HepG2 (cell line): Measurements from ENCODE around the gene EDEM1. TPM values are rescaled to one million over a fixed set of nuclear protein-coding genes. Genes with fewer than 3 reads are reported as not detected.

Source experiments
- ATAC-seq: fragments of 200-7000 bp; cut with Tn5 transposase; 3 replicates; pipeline ENCODE4 v1.9.1; 2020; ENCODE audit warnings: mild to moderate bottlenecking, moderate library complexity
- BruUV-seq: library from RNA; stranded (reverse); fragments of 400-500 nt; replicated peaks from 2 replicates; lab custom pipeline; 2021; lab: Mats Ljungman, UMichigan
- CTCF ChIA-PET: fragments of 300-600 bp; formaldehyde crosslinking; extraction: SDS; loops from one replicate; lab custom pipeline; 2021; ENCODE audit warnings: low total read pairs, inconsistent platforms, low intra/inter-chr PET ratio; lab: Yijun Ruan, JAX
- POLR2A ChIA-PET: fragments of 350-600 bp; sonication (Branson Sonifier 250); formaldehyde crosslinking; loops from one replicate; lab custom pipeline; 2020; ENCODE audit warnings: antibody characterized with exemption, inconsistent platforms; lab: Yijun Ruan, JAX
- DNase-seq: peaks from one replicate; pipeline ENCODE4 v3.0.0-alpha.2; 2015; ENCODE audit warnings: low spot score
- FAIRE-seq: peaks from 3 replicates; lab custom pipeline; 2011; peaks lifted over from hg19 to GRCh38; lab: Jason Lieb, UNC
- H2AFZ ChIP-seq: one replicate; pipeline ENCODE4 v1.6.1; 2011; ENCODE audit warnings: low read length, inconsistent platforms
- H3K27ac ChIP-seq: fragments of 300-600 bp; 3 replicates; pipeline ENCODE4 v1.8.0; 2011; ENCODE audit warnings: mixed run types, mild to moderate bottlenecking, mixed read lengths, low read length, inconsistent platforms; ENCODE audit not compliant: insufficient read depth; ENCODE audit errors: extremely low read length
- H3K27me3 ChIP-seq, 2 experiments: fragments of 200-600 bp in 1 of 2; 2 replicates in 1 of 2; 3 replicates in 1 of 2; pipeline versions ENCODE4 v1.6.0 to v1.8.0; 2011; ENCODE audit warnings: low read length in 2 of 2, mild to moderate bottlenecking in 2 of 2, moderate library complexity in 2 of 2, inconsistent platforms in 1 of 2; ENCODE audit not compliant: insufficient read depth in 2 of 2, control insufficient read depth in 1 of 2
- H3K36me3 ChIP-seq, 2 experiments: fragments of 200-600 bp in 1 of 2; replicated peaks in 1 of 2; 2 replicates in 1 of 2; 3 replicates in 1 of 2; pipeline versions ENCODE4 v1.5.1 to v1.8.0; 2011; ENCODE audit warnings: low read length in 2 of 2, inconsistent platforms in 1 of 2; ENCODE audit not compliant: insufficient read depth in 2 of 2, control insufficient read depth in 1 of 2
- H3K4me1 ChIP-seq: 2 replicates; pipeline ENCODE4 v1.5.1; 2012; ENCODE audit warnings: low read length, inconsistent platforms; ENCODE audit not compliant: insufficient read depth
- H3K4me2 ChIP-seq: 2 replicates; pipeline ENCODE4 v1.6.0; 2011; ENCODE audit warnings: low read depth, low read length, inconsistent platforms
- H3K4me3 ChIP-seq, 3 experiments: fragments of 200-600 bp in 1 of 3; sonication (generic), shearing (Covaris generic) in 1 of 3; replicated peaks in 1 of 3; 2 replicates each; pipeline ENCODE4 v1.5.1; 2011 to 2016; ENCODE audit warnings: low read length in 3 of 3, inconsistent platforms in 2 of 3, low read depth in 2 of 3, mild to moderate bottlenecking in 2 of 3, control low read depth in 1 of 3, mixed read lengths in 1 of 3; ENCODE audit not compliant: insufficient read depth in 1 of 3
- H3K79me2 ChIP-seq: one replicate; pipeline ENCODE4 v1.6.1; 2011; ENCODE audit warnings: low read length, inconsistent platforms; ENCODE audit not compliant: insufficient read depth
- H3K9ac ChIP-seq: 2 replicates; pipeline ENCODE4 v1.6.0; 2011; ENCODE audit warnings: mild to moderate bottlenecking, low read depth, low read length, inconsistent platforms; ENCODE audit not compliant: insufficient read depth
- H3K9me3 ChIP-seq: 2 replicates; pipeline ENCODE4 v1.5.1; 2012; ENCODE audit warnings: mild to moderate bottlenecking, low read length
- H4K20me1 ChIP-seq: 2 replicates; pipeline ENCODE4 v1.6.0; 2011; ENCODE audit warnings: inconsistent platforms, mild to moderate bottlenecking, low read length, moderate library complexity; ENCODE audit not compliant: insufficient read depth
- PAWR ChIP-seq: sonication (generic); formaldehyde crosslinking; IDR thresholded peaks from 2 replicates; pipeline ENCODE4 v1.4.0; 2020; ENCODE audit warnings: missing genetic modification reagents, mild to moderate bottlenecking, borderline replicate concordance
- RBAK ChIP-seq: sonication (generic); formaldehyde crosslinking; IDR thresholded peaks from 2 replicates; pipeline ENCODE4 v1.5.1; 2020; ENCODE audit warnings: mild to moderate bottlenecking, missing genetic modification reagents
- SNAI1 ChIP-seq: sonication (generic); formaldehyde crosslinking; IDR thresholded peaks from 2 replicates; pipeline ENCODE4 v1.5.0; 2020; ENCODE audit warnings: mild to moderate bottlenecking, missing genetic modification reagents, borderline replicate concordance
- TAF15 ChIP-seq: fragments of 200-400 bp; formaldehyde crosslinking; IDR thresholded peaks from one replicate; pipeline ENCODE4 v1.6.1; 2018; ENCODE audit warnings: mild to moderate bottlenecking, low read depth, low read length; ENCODE audit not compliant: poor library complexity, severe bottlenecking
- WGBS: methylation state at CpG from one replicate; pipeline ENCODE4 v1.1.6; 2017; ENCODE audit warnings: low lambda C conversion rate; 5-methylcytosine and 5-hydroxymethylcytosine counted together
- in situ Hi-C: cut with HindIII; loops from 2 replicates; pipeline ENCODE4 v1.10.0; 2017; ENCODE audit warnings: low pct_unique_long_range_greater_than_20kb; ENCODE audit not compliant: extremely low pct_ligation_motif_present
- intact Hi-C: fragments of 100-400 bp; cut with micrococcal nuclease; formaldehyde crosslinking; loops from one replicate; pipeline ENCODE4 v1.10.0; 2022; ENCODE audit not compliant: unreplicated experiment
- polyA plus RNA-seq, 8 experiments: library from polyadenylated mRNA; depleted of rRNA in 3 of 8; stranded (reverse) in 7 of 8; unstranded in 1 of 8; fragments of >200 nt; fragmentation: Illumina TruSeq in 4 of 8; extraction: Trizol in 4 of 8; gene quantifications; 2 replicates each; pipeline versions ENCODE4 v1.2.1 to v1.2.3, GENCODE V29; 2011 to 2016; ENCODE audit warnings: low read depth in 4 of 8, missing spikeins in 1 of 8, mixed read lengths in 1 of 8; ENCODE audit not compliant: insufficient read depth in 1 of 8
- total RNA-seq, 5 experiments: library from RNA; depleted of rRNA; stranded (reverse); fragments of >200 nt; fragmentation: Illumina TruSeq; extraction: Trizol; gene quantifications; 2 replicates each; pipeline ENCODE4 v1.2.3, GENCODE V29; 2016; ENCODE audit warnings: low read depth in 1 of 5
- TF ChIP-seq, protein P1 (sequence below): sonication (generic); formaldehyde crosslinking; IDR thresholded peaks from 2 replicates; pipeline ENCODE4 v1.9.0; 2021; ENCODE audit warnings: mild to moderate bottlenecking, missing genetic modification reagents

The EDEM1 gene
- total and polyA plus RNA-seq, 2 of the 13 experiments (the other 11 are each of a cell fraction or from before 2014, with no cell fraction given) = 13.8 to 25.8 TPM

DNA sequence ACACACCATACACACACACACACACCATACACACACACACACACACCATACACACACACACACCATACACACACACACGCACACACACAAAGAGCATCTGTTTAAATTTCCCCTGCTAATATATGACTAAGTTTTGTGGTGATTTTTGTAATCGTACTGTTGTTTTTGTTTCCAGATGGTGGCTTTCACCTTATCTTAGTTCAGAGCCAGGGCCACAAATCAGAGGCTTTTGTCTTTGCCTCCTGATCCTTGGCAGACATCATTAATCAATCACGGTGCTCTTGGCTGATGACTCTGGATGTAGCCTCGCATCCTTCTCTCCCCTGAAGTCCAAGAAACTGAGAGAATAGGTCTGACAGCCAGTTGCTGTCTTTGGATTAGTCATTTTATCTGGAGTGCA is 52.1 kb downstream of the EDEM1 start:
- Histone ChIP-seq H3K27ac (no peak overlapping the region), H3K27me3 (no peaks in the 10 kb centered on the region), H3K36me3 (no peaks in the 10 kb centered on the region), H3K4me3 (no peak overlapping the region), H3K4me1 (no peaks in the 10 kb centered on the region), H3K79me2 (no peaks in the 10 kb centered on the region), H2AFZ (no peak overlapping the region), H3K9ac (no peak overlapping the region), H3K4me2 (no peak overlapping the region), H4K20me1 (no peaks in the 10 kb centered on the region), H3K9me3 (peaks cover 6% of the 10 kb centered on the region)
- FAIRE-seq (no peak), ATAC-seq (no peak), DNase-seq (no peak)
- BruUV-seq = no TSS peak
- ChIA-PET CTCF (no interaction called here), POLR2A (no interaction called here)
- in situ Hi-C loops = no loop called here
- no peak for TF ChIP-seq SNAI1
- no peak for TF ChIP-seq RBAK (CRISPR knock-in tag)
- TF ChIP-seq PAWR = no peak
- TF ChIP-seq, protein P1, sequence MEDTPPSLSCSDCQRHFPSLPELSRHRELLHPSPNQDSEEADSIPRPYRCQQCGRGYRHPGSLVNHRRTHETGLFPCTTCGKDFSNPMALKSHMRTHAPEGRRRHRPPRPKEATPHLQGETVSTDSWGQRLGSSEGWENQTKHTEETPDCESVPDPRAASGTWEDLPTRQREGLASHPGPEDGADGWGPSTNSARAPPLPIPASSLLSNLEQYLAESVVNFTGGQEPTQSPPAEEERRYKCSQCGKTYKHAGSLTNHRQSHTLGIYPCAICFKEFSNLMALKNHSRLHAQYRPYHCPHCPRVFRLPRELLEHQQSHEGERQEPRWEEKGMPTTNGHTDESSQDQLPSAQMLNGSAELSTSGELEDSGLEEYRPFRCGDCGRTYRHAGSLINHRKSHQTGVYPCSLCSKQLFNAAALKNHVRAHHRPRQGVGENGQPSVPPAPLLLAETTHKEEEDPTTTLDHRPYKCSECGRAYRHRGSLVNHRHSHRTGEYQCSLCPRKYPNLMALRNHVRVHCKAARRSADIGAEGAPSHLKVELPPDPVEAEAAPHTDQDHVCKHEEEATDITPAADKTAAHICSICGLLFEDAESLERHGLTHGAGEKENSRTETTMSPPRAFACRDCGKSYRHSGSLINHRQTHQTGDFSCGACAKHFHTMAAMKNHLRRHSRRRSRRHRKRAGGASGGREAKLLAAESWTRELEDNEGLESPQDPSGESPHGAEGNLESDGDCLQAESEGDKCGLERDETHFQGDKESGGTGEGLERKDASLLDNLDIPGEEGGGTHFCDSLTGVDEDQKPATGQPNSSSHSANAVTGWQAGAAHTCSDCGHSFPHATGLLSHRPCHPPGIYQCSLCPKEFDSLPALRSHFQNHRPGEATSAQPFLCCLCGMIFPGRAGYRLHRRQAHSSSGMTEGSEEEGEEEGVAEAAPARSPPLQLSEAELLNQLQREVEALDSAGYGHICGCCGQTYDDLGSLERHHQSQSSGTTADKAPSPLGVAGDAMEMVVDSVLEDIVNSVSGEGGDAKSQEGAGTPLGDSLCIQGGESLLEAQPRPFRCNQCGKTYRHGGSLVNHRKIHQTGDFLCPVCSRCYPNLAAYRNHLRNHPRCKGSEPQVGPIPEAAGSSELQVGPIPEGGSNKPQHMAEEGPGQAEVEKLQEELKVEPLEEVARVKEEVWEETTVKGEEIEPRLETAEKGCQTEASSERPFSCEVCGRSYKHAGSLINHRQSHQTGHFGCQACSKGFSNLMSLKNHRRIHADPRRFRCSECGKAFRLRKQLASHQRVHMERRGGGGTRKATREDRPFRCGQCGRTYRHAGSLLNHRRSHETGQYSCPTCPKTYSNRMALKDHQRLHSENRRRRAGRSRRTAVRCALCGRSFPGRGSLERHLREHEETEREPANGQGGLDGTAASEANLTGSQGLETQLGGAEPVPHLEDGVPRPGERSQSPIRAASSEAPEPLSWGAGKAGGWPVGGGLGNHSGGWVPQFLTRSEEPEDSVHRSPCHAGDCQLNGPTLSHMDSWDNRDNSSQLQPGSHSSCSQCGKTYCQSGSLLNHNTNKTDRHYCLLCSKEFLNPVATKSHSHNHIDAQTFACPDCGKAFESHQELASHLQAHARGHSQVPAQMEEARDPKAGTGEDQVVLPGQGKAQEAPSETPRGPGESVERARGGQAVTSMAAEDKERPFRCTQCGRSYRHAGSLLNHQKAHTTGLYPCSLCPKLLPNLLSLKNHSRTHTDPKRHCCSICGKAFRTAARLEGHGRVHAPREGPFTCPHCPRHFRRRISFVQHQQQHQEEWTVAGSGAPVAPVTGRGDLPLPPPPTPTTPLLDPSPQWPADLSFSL = 0 out of 2 replicates have a peak, but pooled peaks have one; percentile 3
- no peak for TF ChIP-seq TAF15
- intact Hi-C loops = no loop called here
- 22% methylated on average over 4 of the region's 4 CpGs for WGBS
